WTC11 (cell line): ENCODE measurements around the gene RGS12. TPM values are rescaled to one million over a fixed set of nuclear protein-coding genes. Genes with fewer than 3 reads are reported as not detected.
"Not testable (repeated sequence)": the region's sequence is repeated elsewhere in the genome, so short reads cannot be mapped to it uniquely, and the experiment has no call there.

Source experiments
- ATAC-seq: fragments of 200-7000 bp; cut with Tn5 transposase; 2 replicates; pipeline ENCODE4 v1.10.0; 2021; ENCODE audit warnings: mild to moderate bottlenecking, moderate library complexity
- CTCF ChIA-PET: fragments of 300-600 bp; sonication (Branson Sonifier 250); formaldehyde crosslinking; loops from one replicate; lab custom pipeline; 2021; ENCODE audit warnings: antibody characterized with exemption; lab: Charles Lee
- POLR2A ChIA-PET: fragments of 350-600 bp; sonication (Branson Sonifier 250); formaldehyde crosslinking; loops from one replicate; lab custom pipeline; 2021; ENCODE audit warnings: antibody characterized with exemption; lab: Charles Lee
- DNase-seq: peaks from one replicate; pipeline ENCODE4 v3.0.0; 2021; ENCODE audit warnings: low spot score
- H3K27ac Mint-ChIP-seq: 2 replicates; pipeline ENCODE4 v1.8.0; 2021; ENCODE audit warnings: mixed read lengths
- H3K27me3 Mint-ChIP-seq: 2 replicates; pipeline ENCODE4 v1.8.0; 2021; ENCODE audit warnings: low read depth, mild to moderate bottlenecking, moderate library complexity, mixed read lengths
- H3K36me3 Mint-ChIP-seq: 2 replicates; pipeline ENCODE4 v1.8.0; 2021; ENCODE audit warnings: mixed read lengths
- H3K4me1 Mint-ChIP-seq: 2 replicates; pipeline ENCODE4 v1.8.0; 2022; ENCODE audit warnings: mixed read lengths
- H3K4me3 Mint-ChIP-seq: 2 replicates; pipeline ENCODE4 v1.8.0; 2021; ENCODE audit warnings: mild to moderate bottlenecking, moderate library complexity, mixed read lengths
- H3K9me3 Mint-ChIP-seq: 2 replicates; pipeline ENCODE4 v1.8.0; 2021; ENCODE audit warnings: mixed read lengths
- ETV6 ChIP-seq: sonication (generic); formaldehyde crosslinking; IDR thresholded peaks from 2 replicates; pipeline ENCODE4 v1.8.1; 2022; ENCODE audit warnings: mild to moderate bottlenecking, missing genetic modification reagents
- FOXP1 ChIP-seq: sonication (generic); formaldehyde crosslinking; IDR thresholded peaks from 2 replicates; pipeline ENCODE4 v1.8.0; 2022; ENCODE audit warnings: missing genetic modification reagents, mild to moderate bottlenecking, moderate library complexity, borderline replicate concordance
- NFE2L1 ChIP-seq: sonication (generic); formaldehyde crosslinking; IDR thresholded peaks from 2 replicates; pipeline ENCODE4 v1.8.1; 2023; ENCODE audit warnings: missing genetic modification reagents
- RELA ChIP-seq: sonication (generic); formaldehyde crosslinking; IDR thresholded peaks from 2 replicates; pipeline ENCODE4 v1.8.1; 2022; ENCODE audit warnings: missing genetic modification reagents, mild to moderate bottlenecking, borderline replicate concordance
- SMAD4 ChIP-seq: sonication (generic); formaldehyde crosslinking; IDR thresholded peaks from 2 replicates; pipeline ENCODE4 v1.8.0; 2022; ENCODE audit warnings: mild to moderate bottlenecking, missing genetic modification reagents
- ZNF423 ChIP-seq: fragments of 250-450 bp; sonication (Bioruptor Pico); IDR thresholded peaks from 2 replicates; pipeline ENCODE4 v2.1.2; 2022; ENCODE audit warnings: mild to moderate bottlenecking, moderate library complexity
- total RNA-seq: library from RNA; stranded (reverse); gene quantifications from 3 replicates; pipeline ENCODE4 v1.2.3, GENCODE V29; 2021
- TF ChIP-seq, protein P1 (sequence below): sonication (generic); formaldehyde crosslinking; IDR thresholded peaks from 2 replicates; pipeline ENCODE4 v1.8.0; 2022; ENCODE audit warnings: mild to moderate bottlenecking, missing genetic modification reagents
- TF ChIP-seq, protein P2 (sequence below): sonication (generic); formaldehyde crosslinking; IDR thresholded peaks from 2 replicates; pipeline ENCODE4 v1.8.0; 2022; ENCODE audit warnings: missing genetic modification reagents
- TF ChIP-seq, protein P3 (sequence below): sonication (generic); formaldehyde crosslinking; IDR thresholded peaks from 2 replicates; pipeline ENCODE4 v1.8.1; 2022; ENCODE audit warnings: low read depth, mild to moderate bottlenecking, moderate library complexity, missing genetic modification reagents, borderline replicate concordance
- TF ChIP-seq, protein P4 (sequence below): sonication (generic); formaldehyde crosslinking; conservative IDR thresholded peaks from 2 replicates; pipeline ENCODE4 v1.8.1; 2023; ENCODE audit warnings: mild to moderate bottlenecking, low read depth, missing genetic modification reagents, moderate library complexity
- TF ChIP-seq, protein P5 (sequence below): fragments of 250-450 bp; sonication (Bioruptor Pico); IDR thresholded peaks from 2 replicates; pipeline ENCODE4 v2.1.2; 2022; ENCODE audit warnings: mild to moderate bottlenecking, moderate library complexity
- TF ChIP-seq, protein P6 (sequence below): sonication (generic); formaldehyde crosslinking; IDR thresholded peaks from 2 replicates; pipeline ENCODE4 v1.8.1; 2022; ENCODE audit warnings: mild to moderate bottlenecking, moderate library complexity, missing genetic modification reagents
- TF ChIP-seq, protein P7 (sequence below): sonication (generic); formaldehyde crosslinking; IDR thresholded peaks from 2 replicates; pipeline ENCODE4 v1.8.1; 2023; ENCODE audit warnings: mild to moderate bottlenecking, missing genetic modification reagents, moderate library complexity
- TF ChIP-seq, protein P8 (sequence below): fragments of 250-450 bp; sonication (Bioruptor Pico); IDR thresholded peaks from 2 replicates; pipeline ENCODE4 v1.9.0; 2021; ENCODE audit warnings: moderate library complexity, mild to moderate bottlenecking, inconsistent platforms, borderline replicate concordance

The RGS12 gene
- total RNA-seq, 1 experiment from 2014 or later, result 21.0 TPM

DNA sequence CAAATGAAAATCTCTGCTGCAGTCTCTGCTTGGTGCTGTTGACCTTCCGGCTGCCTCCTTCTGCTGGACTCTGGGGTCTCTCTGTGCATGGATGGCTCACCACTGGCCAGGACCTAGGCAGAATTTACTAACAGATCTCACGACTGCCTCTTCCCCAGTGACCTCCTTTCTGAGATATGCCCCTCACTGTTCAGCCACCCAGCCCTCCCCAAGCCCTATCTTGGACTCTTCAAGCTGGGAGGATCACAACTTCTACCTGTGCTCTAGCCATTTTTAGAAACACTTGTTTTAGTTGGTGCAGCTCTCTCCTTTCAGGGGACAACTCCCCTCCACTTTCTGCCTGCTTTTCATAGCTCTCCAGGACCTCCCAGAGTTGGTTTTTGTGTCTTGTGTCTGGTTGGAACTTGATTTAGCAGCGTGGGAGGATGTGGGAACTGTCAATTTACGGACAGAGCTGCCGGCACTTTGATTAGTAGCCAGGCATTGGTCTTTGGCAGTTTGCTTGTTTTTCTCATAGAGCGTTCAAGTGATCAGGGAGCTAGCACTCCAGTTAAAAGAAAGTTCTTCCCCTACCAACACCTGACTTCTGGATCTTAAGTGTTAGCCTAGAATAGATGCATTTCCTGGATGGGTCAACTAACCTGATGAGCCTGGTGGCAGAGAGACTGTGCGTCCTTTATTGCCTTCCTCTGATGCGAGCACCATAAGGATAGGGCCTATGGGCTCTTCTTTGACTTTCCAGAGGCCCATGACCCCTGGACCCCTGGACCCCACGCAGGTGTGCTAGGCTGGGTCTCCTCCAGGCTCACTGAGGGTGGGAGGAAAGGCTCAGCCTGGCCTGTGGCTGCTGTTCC lies 6.5 kb downstream of the RGS12 start (continued):
- TF ChIP-seq, protein P1, sequence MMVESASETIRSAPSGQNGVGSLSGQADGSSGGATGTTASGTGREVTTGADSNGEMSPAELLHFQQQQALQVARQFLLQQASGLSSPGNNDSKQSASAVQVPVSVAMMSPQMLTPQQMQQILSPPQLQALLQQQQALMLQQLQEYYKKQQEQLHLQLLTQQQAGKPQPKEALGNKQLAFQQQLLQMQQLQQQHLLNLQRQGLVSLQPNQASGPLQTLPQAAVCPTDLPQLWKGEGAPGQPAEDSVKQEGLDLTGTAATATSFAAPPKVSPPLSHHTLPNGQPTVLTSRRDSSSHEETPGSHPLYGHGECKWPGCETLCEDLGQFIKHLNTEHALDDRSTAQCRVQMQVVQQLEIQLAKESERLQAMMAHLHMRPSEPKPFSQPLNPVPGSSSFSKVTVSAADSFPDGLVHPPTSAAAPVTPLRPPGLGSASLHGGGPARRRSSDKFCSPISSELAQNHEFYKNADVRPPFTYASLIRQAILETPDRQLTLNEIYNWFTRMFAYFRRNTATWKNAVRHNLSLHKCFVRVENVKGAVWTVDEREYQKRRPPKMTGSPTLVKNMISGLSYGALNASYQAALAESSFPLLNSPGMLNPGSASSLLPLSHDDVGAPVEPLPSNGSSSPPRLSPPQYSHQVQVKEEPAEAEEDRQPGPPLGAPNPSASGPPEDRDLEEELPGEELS (CRISPR knock-in tag), result no peak
- TF ChIP-seq ZNF423 (CRISPR knock-in tag) (no peak), RELA (CRISPR knock-in tag) (no peak), ETV6 (CRISPR knock-in tag) (no peak), FOXP1 (no peak), SMAD4 (CRISPR knock-in tag) (no peak)
- TF ChIP-seq, protein P2, sequence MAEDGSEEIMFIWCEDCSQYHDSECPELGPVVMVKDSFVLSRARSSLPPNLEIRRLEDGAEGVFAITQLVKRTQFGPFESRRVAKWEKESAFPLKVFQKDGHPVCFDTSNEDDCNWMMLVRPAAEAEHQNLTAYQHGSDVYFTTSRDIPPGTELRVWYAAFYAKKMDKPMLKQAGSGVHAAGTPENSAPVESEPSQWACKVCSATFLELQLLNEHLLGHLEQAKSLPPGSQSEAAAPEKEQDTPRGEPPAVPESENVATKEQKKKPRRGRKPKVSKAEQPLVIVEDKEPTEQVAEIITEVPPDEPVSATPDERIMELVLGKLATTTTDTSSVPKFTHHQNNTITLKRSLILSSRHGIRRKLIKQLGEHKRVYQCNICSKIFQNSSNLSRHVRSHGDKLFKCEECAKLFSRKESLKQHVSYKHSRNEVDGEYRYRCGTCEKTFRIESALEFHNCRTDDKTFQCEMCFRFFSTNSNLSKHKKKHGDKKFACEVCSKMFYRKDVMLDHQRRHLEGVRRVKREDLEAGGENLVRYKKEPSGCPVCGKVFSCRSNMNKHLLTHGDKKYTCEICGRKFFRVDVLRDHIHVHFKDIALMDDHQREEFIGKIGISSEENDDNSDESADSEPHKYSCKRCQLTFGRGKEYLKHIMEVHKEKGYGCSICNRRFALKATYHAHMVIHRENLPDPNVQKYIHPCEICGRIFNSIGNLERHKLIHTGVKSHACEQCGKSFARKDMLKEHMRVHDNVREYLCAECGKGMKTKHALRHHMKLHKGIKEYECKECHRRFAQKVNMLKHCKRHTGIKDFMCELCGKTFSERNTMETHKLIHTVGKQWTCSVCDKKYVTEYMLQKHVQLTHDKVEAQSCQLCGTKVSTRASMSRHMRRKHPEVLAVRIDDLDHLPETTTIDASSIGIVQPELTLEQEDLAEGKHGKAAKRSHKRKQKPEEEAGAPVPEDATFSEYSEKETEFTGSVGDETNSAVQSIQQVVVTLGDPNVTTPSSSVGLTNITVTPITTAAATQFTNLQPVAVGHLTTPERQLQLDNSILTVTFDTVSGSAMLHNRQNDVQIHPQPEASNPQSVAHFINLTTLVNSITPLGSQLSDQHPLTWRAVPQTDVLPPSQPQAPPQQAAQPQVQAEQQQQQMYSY (CRISPR knock-in tag), result no peak
- TF ChIP-seq, protein P3, sequence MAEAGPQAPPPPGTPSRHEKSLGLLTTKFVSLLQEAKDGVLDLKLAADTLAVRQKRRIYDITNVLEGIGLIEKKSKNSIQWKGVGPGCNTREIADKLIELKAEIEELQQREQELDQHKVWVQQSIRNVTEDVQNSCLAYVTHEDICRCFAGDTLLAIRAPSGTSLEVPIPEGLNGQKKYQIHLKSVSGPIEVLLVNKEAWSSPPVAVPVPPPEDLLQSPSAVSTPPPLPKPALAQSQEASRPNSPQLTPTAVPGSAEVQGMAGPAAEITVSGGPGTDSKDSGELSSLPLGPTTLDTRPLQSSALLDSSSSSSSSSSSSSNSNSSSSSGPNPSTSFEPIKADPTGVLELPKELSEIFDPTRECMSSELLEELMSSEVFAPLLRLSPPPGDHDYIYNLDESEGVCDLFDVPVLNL, result no peak
- TF ChIP-seq, protein P4, sequence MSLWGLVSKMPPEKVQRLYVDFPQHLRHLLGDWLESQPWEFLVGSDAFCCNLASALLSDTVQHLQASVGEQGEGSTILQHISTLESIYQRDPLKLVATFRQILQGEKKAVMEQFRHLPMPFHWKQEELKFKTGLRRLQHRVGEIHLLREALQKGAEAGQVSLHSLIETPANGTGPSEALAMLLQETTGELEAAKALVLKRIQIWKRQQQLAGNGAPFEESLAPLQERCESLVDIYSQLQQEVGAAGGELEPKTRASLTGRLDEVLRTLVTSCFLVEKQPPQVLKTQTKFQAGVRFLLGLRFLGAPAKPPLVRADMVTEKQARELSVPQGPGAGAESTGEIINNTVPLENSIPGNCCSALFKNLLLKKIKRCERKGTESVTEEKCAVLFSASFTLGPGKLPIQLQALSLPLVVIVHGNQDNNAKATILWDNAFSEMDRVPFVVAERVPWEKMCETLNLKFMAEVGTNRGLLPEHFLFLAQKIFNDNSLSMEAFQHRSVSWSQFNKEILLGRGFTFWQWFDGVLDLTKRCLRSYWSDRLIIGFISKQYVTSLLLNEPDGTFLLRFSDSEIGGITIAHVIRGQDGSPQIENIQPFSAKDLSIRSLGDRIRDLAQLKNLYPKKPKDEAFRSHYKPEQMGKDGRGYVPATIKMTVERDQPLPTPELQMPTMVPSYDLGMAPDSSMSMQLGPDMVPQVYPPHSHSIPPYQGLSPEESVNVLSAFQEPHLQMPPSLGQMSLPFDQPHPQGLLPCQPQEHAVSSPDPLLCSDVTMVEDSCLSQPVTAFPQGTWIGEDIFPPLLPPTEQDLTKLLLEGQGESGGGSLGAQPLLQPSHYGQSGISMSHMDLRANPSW (CRISPR knock-in tag), result no peak
- TF ChIP-seq, protein P5, sequence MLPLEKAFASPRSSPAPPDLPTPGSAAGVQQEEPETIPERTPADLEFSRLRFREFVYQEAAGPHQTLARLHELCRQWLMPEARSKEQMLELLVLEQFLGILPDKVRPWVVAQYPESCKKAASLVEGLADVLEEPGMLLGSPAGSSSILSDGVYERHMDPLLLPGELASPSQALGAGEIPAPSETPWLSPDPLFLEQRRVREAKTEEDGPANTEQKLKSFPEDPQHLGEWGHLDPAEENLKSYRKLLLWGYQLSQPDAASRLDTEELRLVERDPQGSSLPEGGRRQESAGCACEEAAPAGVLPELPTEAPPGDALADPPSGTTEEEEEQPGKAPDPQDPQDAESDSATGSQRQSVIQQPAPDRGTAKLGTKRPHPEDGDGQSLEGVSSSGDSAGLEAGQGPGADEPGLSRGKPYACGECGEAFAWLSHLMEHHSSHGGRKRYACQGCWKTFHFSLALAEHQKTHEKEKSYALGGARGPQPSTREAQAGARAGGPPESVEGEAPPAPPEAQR, result no peak
- TF ChIP-seq, protein P6, sequence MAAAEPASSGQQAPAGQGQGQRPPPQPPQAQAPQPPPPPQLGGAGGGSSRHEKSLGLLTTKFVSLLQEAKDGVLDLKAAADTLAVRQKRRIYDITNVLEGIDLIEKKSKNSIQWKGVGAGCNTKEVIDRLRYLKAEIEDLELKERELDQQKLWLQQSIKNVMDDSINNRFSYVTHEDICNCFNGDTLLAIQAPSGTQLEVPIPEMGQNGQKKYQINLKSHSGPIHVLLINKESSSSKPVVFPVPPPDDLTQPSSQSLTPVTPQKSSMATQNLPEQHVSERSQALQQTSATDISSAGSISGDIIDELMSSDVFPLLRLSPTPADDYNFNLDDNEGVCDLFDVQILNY (CRISPR knock-in tag), result no peak

DNA sequence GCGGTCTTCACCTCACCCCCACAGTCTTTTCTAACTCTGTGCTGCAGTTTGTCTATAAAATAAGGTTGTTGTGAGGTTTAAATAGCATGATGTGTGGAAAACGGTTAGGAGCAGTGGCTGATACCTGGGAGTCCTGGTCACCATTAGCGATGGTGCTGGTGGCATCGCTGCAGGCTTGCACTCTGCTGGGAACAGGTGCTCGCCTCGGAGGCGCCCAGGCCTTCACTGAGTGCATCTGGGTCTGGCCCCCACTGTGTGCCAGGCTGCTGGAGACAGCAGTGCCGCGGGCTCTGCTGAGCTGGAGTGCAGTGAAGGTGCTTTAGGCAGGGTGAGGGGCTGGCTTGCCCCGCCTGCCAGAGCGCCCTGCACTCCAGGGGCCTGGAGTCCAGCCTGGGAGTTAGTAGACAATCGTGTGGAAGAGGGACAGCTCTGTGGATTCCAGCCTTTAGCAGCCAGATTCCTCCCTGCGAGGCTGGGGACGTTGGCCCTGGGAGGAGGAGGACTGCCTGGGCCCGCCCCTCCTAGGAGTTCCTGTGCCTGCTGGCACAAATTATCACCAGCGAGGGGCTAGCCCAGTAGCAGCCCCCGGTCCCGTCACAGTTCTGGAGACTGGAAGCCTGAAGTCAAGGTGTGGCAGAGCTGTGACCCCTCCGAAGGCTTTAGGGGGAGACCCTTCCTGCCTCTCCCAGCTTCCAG lies 7.3 kb downstream of the RGS12 start:
- peaks cover 37% of the 10 kb centered on the region for H3K4me1 Mint-ChIP-seq
- no peaks in the 10 kb centered on the region for H3K9me3 Mint-ChIP-seq
- 0 out of 2 replicates have a peak overlapping the region, but pooled peaks have one; percentile 37 for H3K27ac Mint-ChIP-seq
- DNase-seq (no peak), ATAC-seq (peak; percentile 22)
- no peaks in the 10 kb centered on the region for H3K36me3 Mint-ChIP-seq
- TF ChIP-seq, protein P6 (CRISPR knock-in tag), result no peak
- TF ChIP-seq, protein P7, sequence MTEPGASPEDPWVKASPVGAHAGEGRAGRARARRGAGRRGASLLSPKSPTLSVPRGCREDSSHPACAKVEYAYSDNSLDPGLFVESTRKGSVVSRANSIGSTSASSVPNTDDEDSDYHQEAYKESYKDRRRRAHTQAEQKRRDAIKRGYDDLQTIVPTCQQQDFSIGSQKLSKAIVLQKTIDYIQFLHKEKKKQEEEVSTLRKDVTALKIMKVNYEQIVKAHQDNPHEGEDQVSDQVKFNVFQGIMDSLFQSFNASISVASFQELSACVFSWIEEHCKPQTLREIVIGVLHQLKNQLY (CRISPR knock-in tag), result no peak
- TF ChIP-seq, protein P8, sequence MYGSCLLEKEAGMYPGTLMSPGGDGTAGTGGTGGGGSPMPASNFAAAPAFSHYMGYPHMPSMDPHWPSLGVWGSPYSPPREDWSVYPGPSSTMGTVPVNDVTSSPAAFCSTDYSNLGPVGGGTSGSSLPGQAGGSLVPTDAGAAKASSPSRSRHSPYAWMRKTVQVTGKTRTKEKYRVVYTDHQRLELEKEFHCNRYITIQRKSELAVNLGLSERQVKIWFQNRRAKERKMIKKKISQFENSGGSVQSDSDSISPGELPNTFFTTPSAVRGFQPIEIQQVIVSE (CRISPR knock-in tag), result no peak
- TF ChIP-seq NFE2L1 (CRISPR knock-in tag), result no peak
- H3K27me3 Mint-ChIP-seq, result no peaks in the 10 kb centered on the region
- POLR2A ChIA-PET, result no interaction called here
- no peak overlapping the region for H3K4me3 Mint-ChIP-seq
- CTCF ChIA-PET, result interaction anchor here (1.9 to 4.2 kb wide), 2 partner anchors 18 to 180 kb away, joined by 5 to 22 read pairs; no protein-coding TSS in a partner anchor

DNA sequence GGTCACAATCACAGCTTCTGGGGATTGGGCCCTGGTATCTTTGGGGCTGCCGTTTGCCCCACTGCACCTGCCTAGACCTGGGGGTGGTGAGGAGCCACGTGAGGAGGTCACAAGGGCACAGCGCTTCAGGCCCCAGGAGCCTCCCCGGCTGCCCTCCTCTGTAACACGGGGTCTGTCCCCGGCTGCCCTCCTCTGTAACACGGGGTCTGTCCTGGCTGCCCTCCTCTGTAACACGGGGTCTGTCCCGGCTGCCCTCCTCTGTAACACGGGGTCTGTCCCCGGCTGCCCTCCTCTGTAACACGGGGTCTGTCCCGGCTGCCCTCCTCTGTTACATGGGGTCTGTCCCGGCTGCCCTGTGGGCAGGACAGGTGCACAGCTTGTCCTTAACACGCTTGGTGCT lies 8.1 kb downstream of the RGS12 start:
- ATAC-seq, DNase-seq, POLR2A ChIA-PET, H3K36me3 Mint-ChIP-seq, H3K27me3 Mint-ChIP-seq, H3K4me3 Mint-ChIP-seq, H3K9me3 Mint-ChIP-seq: not testable (repeated sequence)
- Mint-ChIP-seq H3K4me1 (peaks cover 44% of the 10 kb centered on the region), H3K27ac (peak overlapping the region; percentile 39; the same call in 1 of the 2 replicates)
- CTCF ChIA-PET, result interaction anchor here (1.9 to 4.2 kb wide), 2 partner anchors 18 to 180 kb away, joined by 5 to 22 read pairs; no protein-coding TSS in a partner anchor
